Panc1 (cell line): ENCODE measurements around the gene NRP2. TPM values are rescaled to one million over a fixed set of nuclear protein-coding genes. Genes with fewer than 3 reads are reported as not detected.

Experiments
- ATAC-seq: fragments of 200-7000 bp; cut with Tn5 transposase; 2 replicates; pipeline ENCODE4 v1.9.1; 2020; ENCODE audit warnings: mild to moderate bottlenecking, moderate library complexity
- BruUV-seq: library from RNA; stranded (reverse); fragments of 400-500 nt; replicated peaks from 2 replicates; lab custom pipeline; 2021; lab: Mats Ljungman, UMichigan
- CTCF ChIA-PET: fragments of 300-600 bp; sonication (Branson Sonifier 250); formaldehyde crosslinking; loops from one replicate; lab custom pipeline; 2022; ENCODE audit warnings: antibody characterized with exemption; lab: Charles Lee
- POLR2A ChIA-PET: fragments of 300-600 bp; sonication (Branson Sonifier 250); formaldehyde crosslinking; loops from one replicate; lab custom pipeline; 2022; ENCODE audit warnings: antibody characterized with exemption; lab: Charles Lee
- DNase-seq: peaks from one replicate; pipeline ENCODE4 v3.0.0-alpha.2; 2010; ENCODE audit warnings: low read depth, low spot score
- H3K27ac ChIP-seq: 2 replicates; pipeline ENCODE4 v1.5.1; 2011; ENCODE audit warnings: mild to moderate bottlenecking, low read length, inconsistent platforms
- H3K27me3 ChIP-seq: fragments of 200-500 bp; sonication (Bioruptor generic); 2 replicates; pipeline ENCODE4 v1.6.0; 2014; ENCODE audit warnings: low read length, inconsistent platforms; ENCODE audit not compliant: control insufficient read depth, insufficient read depth
- H3K36me3 ChIP-seq: fragments of 200-500 bp; sonication (Bioruptor generic); 2 replicates; pipeline ENCODE4 v1.5.1; 2014; ENCODE audit warnings: inconsistent platforms, mild to moderate bottlenecking, low read length, moderate library complexity; ENCODE audit not compliant: control insufficient read depth, insufficient read depth
- H3K4me1 ChIP-seq: 2 replicates; pipeline ENCODE4 v1.5.1; 2011; ENCODE audit warnings: inconsistent platforms, mild to moderate bottlenecking, low read length, moderate library complexity; ENCODE audit not compliant: control insufficient read depth, insufficient read depth
- H3K4me3 ChIP-seq, 2 experiments: 2 replicates each; pipeline ENCODE4 v1.5.1; 2011 to 2012; ENCODE audit warnings: low read depth in 2 of 2, low read length in 2 of 2, mild to moderate bottlenecking in 2 of 2, inconsistent platforms in 1 of 2, moderate library complexity in 1 of 2
- H3K9me3 ChIP-seq: fragments of 200-500 bp; sonication (Bioruptor generic); 2 replicates; pipeline ENCODE4 v1.5.1; 2014; ENCODE audit warnings: low read depth, mild to moderate bottlenecking, inconsistent platforms, low read length, moderate library complexity; ENCODE audit not compliant: control insufficient read depth, insufficient read depth
- CTCF ChIP-seq: fragments of 450-650 bp; IDR thresholded peaks from 2 replicates; pipeline ENCODE4 v1.5.1; 2017; ENCODE audit warnings: mild to moderate bottlenecking
- POLR2AphosphoS5 ChIP-seq: IDR thresholded peaks from 2 replicates; pipeline ENCODE4 v1.6.1; 2012; ENCODE audit warnings: mild to moderate bottlenecking, low read depth, low read length, moderate library complexity
- REST ChIP-seq, 2 experiments: IDR thresholded peaks; 2 replicates each; pipeline ENCODE4 v1.6.1; 2011 to 2012; ENCODE audit warnings: low read depth in 2 of 2, control low read depth in 1 of 2, low read length in 1 of 2, mild to moderate bottlenecking in 1 of 2, moderate library complexity in 1 of 2; ENCODE audit not compliant: insufficient read depth in 1 of 2
- SIN3A ChIP-seq: IDR thresholded peaks from 2 replicates; pipeline ENCODE4 v1.6.1; 2012; ENCODE audit warnings: low read depth, mild to moderate bottlenecking, low read length, moderate library complexity, borderline replicate concordance; ENCODE audit not compliant: insufficient read depth
- TCF7L2 ChIP-seq: IDR thresholded peaks from 2 replicates; pipeline ENCODE4 v1.6.1; 2011; ENCODE audit warnings: mild to moderate bottlenecking, low read depth, low read length, inconsistent platforms
- in situ Hi-C: cut with HindIII; loops from 2 replicates; pipeline ENCODE4 v1.10.0; 2016; ENCODE audit warnings: low sequenced_read_pairs, low pct_unique_long_range_greater_than_20kb
- intact Hi-C: fragments of 100-400 bp; cut with micrococcal nuclease; formaldehyde crosslinking; loops from one replicate; pipeline ENCODE4 v1.10.0; 2022; ENCODE audit not compliant: unreplicated experiment
- total RNA-seq: library from RNA; stranded (reverse); gene quantifications from one replicate; pipeline ENCODE4 v1.2.1, GENCODE V29; 2021; ENCODE audit not compliant: unreplicated experiment

NRP2 gene
- total RNA-seq, 1 experiment from 2014 or later = 6.7 TPM

GRCh38 chr2:205654878-205655605 is 27.3 kb upstream of the NRP2 start:
- no peaks in the 10 kb centered on the region for H3K4me1 ChIP-seq
- CTCF ChIA-PET = no interaction called here

GRCh38 chr2:205655779-205656456 is 26.4 kb upstream of the NRP2 start:
- H3K9me3 ChIP-seq = no peaks in the 10 kb centered on the region
- no peaks in the 10 kb centered on the region; the same call in 1 of the 2 replicates for H3K27me3 ChIP-seq
- BruUV-seq = no TSS peak
- H3K27ac ChIP-seq = no peak overlapping the region
- H3K36me3 ChIP-seq = no peaks in the 10 kb centered on the region
- ChIA-PET POLR2A (no interaction called here), CTCF (no interaction called here)
- DNase-seq (no peak), ATAC-seq (no peak)
- in situ Hi-C loops (no loop called here), intact Hi-C loops (no loop called here)
- no peaks in the 10 kb centered on the region for H3K4me1 ChIP-seq
- TF ChIP-seq CTCF (no peak), REST (IDR thresholded peaks at IDR 0.05; ENCODE audit: insufficient read depth in 1 of 2, low read depth in 2 of 2, low read length in 1 of 2) (no peak), SIN3A (no peak), TCF7L2 (no peak)
- H3K4me3 ChIP-seq = no peak overlapping the region

More at GRCh38 chr2:205654878-205655605, 27.3 kb upstream of the NRP2 start:
- POLR2A ChIA-PET = no interaction called here
- in situ Hi-C loops (no loop called here), intact Hi-C loops (no loop called here)
- Histone ChIP-seq H3K27ac (no peak overlapping the region), H3K9me3 (no peaks in the 10 kb centered on the region), H3K4me3 (no peak overlapping the region), H3K27me3 (no peaks in the 10 kb centered on the region; the same call in 1 of the 2 replicates), H3K36me3 (no peaks in the 10 kb centered on the region)
- ATAC-seq = no peak
- BruUV-seq = no TSS peak
- DNase-seq = no peak
- no peak for TF ChIP-seq TCF7L2
- TF ChIP-seq REST (IDR thresholded peaks at IDR 0.05; ENCODE audit: insufficient read depth in 1 of 2, low read depth in 2 of 2, low read length in 1 of 2) = no peak
- TF ChIP-seq SIN3A = no peak
- no peak for TF ChIP-seq POLR2AphosphoS5
